Neural crest cell (in vitro differentiated cells): ENCODE measurements around the gene ROBO2. TPM values are rescaled to one million over a fixed set of nuclear protein-coding genes. Genes with fewer than 3 reads are reported as not detected.

Experiments
- DNase-seq: peaks from one replicate; pipeline ENCODE4 v3.0.0; 2021; ENCODE audit warnings: low read depth, mixed read lengths, low spot score
- H3K27ac Mint-ChIP-seq: one replicate; pipeline ENCODE4 v1.8.0; 2021; ENCODE audit warnings: mild to moderate bottlenecking, mixed read lengths; ENCODE audit not compliant: unreplicated experiment
- H3K27me3 Mint-ChIP-seq: 2 replicates; pipeline ENCODE4 v1.8.0; 2021; ENCODE audit warnings: low read depth, mild to moderate bottlenecking, mixed read lengths
- H3K36me3 Mint-ChIP-seq: 2 replicates; pipeline ENCODE4 v1.8.0; 2021; ENCODE audit warnings: low read depth, mild to moderate bottlenecking, mixed read lengths
- H3K4me1 Mint-ChIP-seq: 2 replicates; pipeline ENCODE4 v1.8.0; 2021; ENCODE audit warnings: mixed read lengths
- H3K4me3 Mint-ChIP-seq: one replicate; pipeline ENCODE4 v1.8.0; 2021; ENCODE audit warnings: mild to moderate bottlenecking, mixed read lengths
- H3K9me3 Mint-ChIP-seq: 2 replicates; pipeline ENCODE4 v1.8.0; 2021; ENCODE audit warnings: mixed read lengths
- CTCF ChIP-seq: fragments of 200-600 bp; sonication (generic); conservative IDR thresholded peaks from 2 replicates; pipeline ENCODE4 v1.5.0; 2021; ENCODE audit warnings: antibody characterized with exemption, mild to moderate bottlenecking
- total RNA-seq: library from RNA; stranded (reverse); gene quantifications from 2 replicates; pipeline ENCODE4 v1.2.1, GENCODE V29; 2021

Gene ROBO2
- total RNA-seq, 1 donor from 2014 or later, result 27.9 TPM

GRCh38 chr3:77513542-77513941, 473.6 kb downstream of the ROBO2 start:
- Mint-ChIP-seq H3K9me3 (peaks cover 4% of the 10 kb centered on the region), H3K36me3 (no peaks in the 10 kb centered on the region), H3K27ac (no peak overlapping the region), H3K4me3 (no peak overlapping the region), H3K4me1 (peaks cover 3% of the 10 kb centered on the region), H3K27me3 (no peaks in the 10 kb centered on the region)
- no peak for DNase-seq
- no peak for TF ChIP-seq CTCF

- Mint-ChIP-seq H3K27me3 (no peaks in the 10 kb centered on the region), H3K4me1 (no peaks in the 10 kb centered on the region), H3K4me3 (no peak overlapping the region), H3K9me3 (peaks cover 4% of the 10 kb centered on the region), H3K36me3 (no peaks in the 10 kb centered on the region), H3K27ac (no peak overlapping the region)
- DNase-seq, result no peak
- no peak for TF ChIP-seq CTCF
Observed at GRCh38 chr3:77514766-77515165, 474.9 kb downstream of the ROBO2 start.

- H3K27ac Mint-ChIP-seq, result no peak overlapping the region
- no peak overlapping the region for H3K4me3 Mint-ChIP-seq
- no peaks in the 10 kb centered on the region for H3K27me3 Mint-ChIP-seq
- H3K36me3 Mint-ChIP-seq, result no peaks in the 10 kb centered on the region
- no peak for DNase-seq
- H3K9me3 Mint-ChIP-seq, result no peaks in the 10 kb centered on the region
- TF ChIP-seq CTCF, result no peak
- H3K4me1 Mint-ChIP-seq, result peaks cover 11% of the 10 kb centered on the region
Observed at GRCh38 chr3:77524463-77524862, 484.6 kb downstream of the ROBO2 start.

GRCh38 chr3:77524946-77525682, 485.2 kb downstream of the ROBO2 start:
- no peak for TF ChIP-seq CTCF
- no peaks in the 10 kb centered on the region for H3K36me3 Mint-ChIP-seq
- no peaks in the 10 kb centered on the region for H3K27me3 Mint-ChIP-seq
- no peak overlapping the region for H3K4me3 Mint-ChIP-seq
- H3K4me1 Mint-ChIP-seq, result peaks cover 11% of the 10 kb centered on the region
- no peaks in the 10 kb centered on the region for H3K9me3 Mint-ChIP-seq
- no peak for DNase-seq
- no peak overlapping the region for H3K27ac Mint-ChIP-seq

- Mint-ChIP-seq H3K4me1 (peaks cover 11% of the 10 kb centered on the region), H3K9me3 (no peaks in the 10 kb centered on the region), H3K4me3 (no peak overlapping the region), H3K27me3 (no peaks in the 10 kb centered on the region), H3K36me3 (peaks cover 2% of the 10 kb centered on the region), H3K27ac (no peak overlapping the region)
- TF ChIP-seq CTCF, result no peak
- DNase-seq, result no peak
Observed at GRCh38 chr3:77526573-77527113, 486.7 kb downstream of the ROBO2 start.
